IPS-15b (cell line): ENCODE data around the gene EHMT2.
"Not testable (repeated sequence)": the region's sequence is repeated elsewhere in the genome, so short reads cannot be mapped to it uniquely, and the experiment has no call there.

Experiments
- H3K27me3 ChIP-seq: one replicate; pipeline ENCODE4 v1.6.1; 2013; ENCODE audit warnings: low read length; ENCODE audit not compliant: control insufficient read depth, insufficient read depth
- H3K36me3 ChIP-seq: one replicate; pipeline ENCODE4 v1.6.1; 2013; ENCODE audit warnings: low read length; ENCODE audit not compliant: control insufficient read depth, insufficient read depth
- H3K4me1 ChIP-seq: one replicate; pipeline ENCODE4 v1.6.1; 2013; ENCODE audit warnings: mild to moderate bottlenecking, low read length; ENCODE audit not compliant: control insufficient read depth, insufficient read depth
- H3K4me3 ChIP-seq: one replicate; pipeline ENCODE4 v1.5.1; 2013; ENCODE audit warnings: low read depth, low read length
- H3K9ac ChIP-seq: one replicate; pipeline ENCODE4 v1.6.1; 2013; ENCODE audit warnings: low read depth, mild to moderate bottlenecking, low read length
- H3K9me3 ChIP-seq: one replicate; pipeline ENCODE4 v1.6.1; 2013; ENCODE audit warnings: mild to moderate bottlenecking, low read length; ENCODE audit not compliant: control insufficient read depth, insufficient read depth

Gene EHMT2

DNA sequence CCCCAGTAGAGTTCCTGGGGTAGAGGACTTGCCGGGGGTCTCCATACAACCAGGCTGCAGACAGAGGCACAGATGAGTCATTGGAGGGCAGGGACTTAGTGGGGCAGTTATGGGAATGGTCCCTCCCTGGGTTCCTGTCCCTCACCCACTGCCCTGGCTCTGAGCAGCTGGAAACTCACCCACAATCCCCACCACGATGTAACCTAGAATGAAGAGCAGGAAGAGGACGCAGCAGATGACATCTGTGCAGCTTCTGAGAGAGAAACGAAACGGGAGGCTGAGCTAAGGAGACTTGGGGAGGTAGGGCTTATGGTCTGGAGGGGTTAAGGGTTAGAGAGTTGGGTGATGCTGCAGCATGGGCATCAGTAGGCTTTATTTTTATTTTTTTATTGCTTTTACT, 21.6 kb downstream of the EHMT2 start:
- no peaks in the 10 kb centered on the region for H3K27me3 ChIP-seq
- H3K36me3 ChIP-seq: peaks cover 13% of the 10 kb centered on the region

GRCh38 chr6:31874836-31875572, 22.5 kb downstream of the EHMT2 start:
- H3K9ac ChIP-seq: no peak overlapping the region
- no peak overlapping the region for H3K4me3 ChIP-seq
- peaks cover 5% of the 10 kb centered on the region for H3K36me3 ChIP-seq
- peaks cover 5% of the 10 kb centered on the region for H3K4me1 ChIP-seq
- H3K27me3 ChIP-seq: no peaks in the 10 kb centered on the region
- no peaks in the 10 kb centered on the region for H3K9me3 ChIP-seq

More for the DNA sequence above, 21.6 kb downstream of the EHMT2 start:
- H3K4me1 ChIP-seq: peaks cover 5% of the 10 kb centered on the region
- H3K4me3 ChIP-seq: no peak overlapping the region
- no peak overlapping the region for H3K9ac ChIP-seq
- no peaks in the 10 kb centered on the region for H3K9me3 ChIP-seq

DNA sequence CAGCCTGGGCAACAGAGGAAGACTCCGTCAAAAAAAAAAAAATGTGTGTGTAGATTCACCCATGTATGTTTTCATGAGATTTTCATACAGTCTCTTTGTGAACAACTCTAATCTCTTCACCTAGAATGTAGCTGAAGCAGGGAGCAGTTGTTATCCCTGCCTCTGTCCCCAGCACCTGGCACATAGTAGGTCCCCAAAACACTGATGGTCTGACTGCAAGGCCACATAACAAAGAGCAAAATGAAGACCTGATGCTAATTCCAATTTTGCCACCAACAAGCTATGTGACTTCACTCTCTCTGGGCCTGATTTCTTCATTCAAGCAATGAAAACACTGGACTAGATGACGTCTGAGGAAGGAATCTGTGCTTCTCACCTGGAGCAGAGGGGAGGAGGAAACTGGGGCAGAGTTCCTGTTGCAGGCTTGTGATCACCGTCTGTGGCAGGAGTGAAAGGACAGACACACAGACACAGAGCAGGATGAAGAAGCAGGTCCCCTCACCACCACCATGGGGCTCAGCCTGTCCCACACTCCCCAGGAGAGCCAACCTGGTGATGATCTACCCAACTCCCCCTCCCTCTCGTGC, 23.3 kb downstream of the EHMT2 start:
- Histone ChIP-seq H3K9ac (no peak overlapping the region), H3K4me1 (peaks cover 5% of the 10 kb centered on the region), H3K27me3 (no peaks in the 10 kb centered on the region), H3K36me3 (no peaks in the 10 kb centered on the region), H3K9me3 (no peaks in the 10 kb centered on the region), H3K4me3 (no peak overlapping the region)

- peaks cover 5% of the 10 kb centered on the region for H3K4me1 ChIP-seq
- no peaks in the 10 kb centered on the region for H3K27me3 ChIP-seq
- no peak overlapping the region for H3K9ac ChIP-seq
- no peaks in the 10 kb centered on the region for H3K36me3 ChIP-seq
- H3K4me3 ChIP-seq: no peak overlapping the region
- no peaks in the 10 kb centered on the region for H3K9me3 ChIP-seq
Measured at GRCh38 chr6:31871046-31871659, 26.3 kb downstream of the EHMT2 start.

DNA sequence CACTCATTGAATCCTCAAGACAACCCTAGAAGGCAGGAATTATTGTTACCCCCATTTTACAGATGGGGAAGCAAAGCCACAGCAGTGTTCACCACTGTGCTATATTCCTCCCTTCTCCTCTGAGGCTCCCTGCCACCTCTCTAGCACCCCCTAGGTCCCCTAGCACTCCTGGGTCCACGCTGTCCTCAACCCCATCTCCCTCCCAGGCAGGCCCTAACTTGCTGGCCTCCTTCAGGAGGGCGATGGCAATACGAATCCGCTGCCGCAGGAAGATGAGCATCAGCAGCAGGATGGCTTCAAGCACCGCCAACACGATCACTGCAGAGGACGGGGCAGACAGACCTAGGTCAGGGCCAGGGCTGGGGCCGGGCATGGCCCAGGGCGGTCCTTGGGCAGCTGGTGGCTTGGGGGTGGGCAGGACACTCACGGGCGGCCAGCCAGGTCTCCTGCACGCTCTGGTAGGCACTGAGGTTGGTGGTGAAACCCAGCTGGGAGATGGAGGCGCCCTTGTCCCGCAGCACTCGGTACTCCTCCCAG, 27.0 kb downstream of the EHMT2 start:
- H3K36me3 ChIP-seq: no peaks in the 10 kb centered on the region
- H3K9ac ChIP-seq: no peak overlapping the region
- H3K27me3 ChIP-seq: no peaks in the 10 kb centered on the region
- H3K9me3 ChIP-seq: no peaks in the 10 kb centered on the region
- no peak overlapping the region for H3K4me3 ChIP-seq
- H3K4me1 ChIP-seq: peaks cover 5% of the 10 kb centered on the region

- Histone ChIP-seq H3K9ac (no peak overlapping the region), H3K36me3 (no peaks in the 10 kb centered on the region), H3K4me3 (no peak overlapping the region), H3K4me1 (peaks cover 5% of the 10 kb centered on the region), H3K9me3 (no peaks in the 10 kb centered on the region), H3K27me3 (no peaks in the 10 kb centered on the region)
Measured at GRCh38 chr6:31869343-31869742, 28.2 kb downstream of the EHMT2 start.

DNA sequence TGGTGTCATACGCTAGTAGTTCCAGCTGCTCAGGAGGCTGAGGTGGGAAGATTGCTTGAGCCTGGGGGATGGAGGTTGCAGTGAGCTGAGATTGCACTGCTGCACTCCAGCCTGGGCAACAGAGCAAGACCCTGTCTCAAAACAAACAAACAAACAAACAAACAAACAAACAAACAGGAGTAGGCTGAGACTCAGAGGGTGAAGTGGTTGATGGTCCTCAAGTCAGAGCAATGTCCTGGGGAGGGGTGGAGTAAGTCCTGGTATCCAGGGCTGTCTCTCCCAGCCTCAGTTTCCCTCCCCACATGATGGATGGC, 28.9 kb downstream of the EHMT2 start:
- not testable (repeated sequence) for H3K4me3 ChIP-seq, H3K4me1 ChIP-seq, H3K36me3 ChIP-seq, H3K9ac ChIP-seq, H3K9me3 ChIP-seq, H3K27me3 ChIP-seq

DNA sequence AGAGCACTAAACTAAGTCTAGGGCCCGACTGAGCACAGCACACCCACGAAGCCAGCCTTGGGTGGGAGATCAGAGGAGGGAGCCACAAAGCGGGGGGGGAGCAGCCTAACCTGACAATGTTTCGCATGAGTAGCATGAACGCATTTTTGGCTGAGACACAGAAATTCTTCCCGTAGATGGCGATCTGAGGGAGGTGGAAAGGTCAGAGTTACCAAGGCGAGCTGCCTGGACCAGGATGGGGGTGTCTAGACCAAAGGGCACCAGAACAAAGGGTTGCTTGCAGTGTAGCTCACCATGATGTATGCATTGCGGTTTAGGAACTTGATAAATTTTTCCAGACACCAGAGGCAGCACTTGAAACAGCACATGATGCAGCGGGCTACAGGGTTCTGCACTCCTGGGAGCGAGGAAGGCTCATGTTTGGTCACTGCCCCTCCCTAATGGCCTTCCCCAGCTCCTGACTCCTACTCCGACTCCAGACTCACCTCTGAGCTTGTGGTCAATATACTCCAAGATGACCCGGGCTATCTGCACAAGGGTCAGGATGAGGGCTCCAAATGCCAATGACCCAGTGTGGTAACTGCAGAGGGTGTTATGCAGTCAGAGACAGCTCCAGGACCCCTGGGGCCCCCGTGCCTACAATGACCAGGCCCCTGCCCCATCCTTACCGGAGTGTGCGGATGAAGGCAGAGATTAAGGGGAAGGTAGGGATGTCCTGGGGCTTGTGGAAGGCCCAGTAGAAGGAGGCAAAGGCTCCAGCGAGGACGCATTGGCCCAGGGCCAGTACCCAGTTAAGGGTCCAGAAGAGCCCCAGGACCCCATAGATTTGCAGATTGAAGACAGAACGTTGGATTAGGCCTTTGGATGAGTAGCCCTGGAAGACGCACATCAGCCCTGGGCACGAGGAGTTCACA, 32.0 kb downstream of the EHMT2 start:
- Histone ChIP-seq H3K9me3 (no peaks in the 10 kb centered on the region), H3K9ac (no peak overlapping the region), H3K27me3 (no peaks in the 10 kb centered on the region), H3K4me3 (no peak overlapping the region), H3K4me1 (no peaks in the 10 kb centered on the region), H3K36me3 (peaks cover 3% of the 10 kb centered on the region)

GRCh38 chr6:31864818-31865204, 32.7 kb downstream of the EHMT2 start:
- H3K4me3 ChIP-seq: no peak overlapping the region
- H3K4me1 ChIP-seq: no peaks in the 10 kb centered on the region
- H3K9ac ChIP-seq: no peak overlapping the region
- peaks cover 6% of the 10 kb centered on the region for H3K36me3 ChIP-seq
- H3K9me3 ChIP-seq: no peaks in the 10 kb centered on the region
- H3K27me3 ChIP-seq: no peaks in the 10 kb centered on the region

DNA sequence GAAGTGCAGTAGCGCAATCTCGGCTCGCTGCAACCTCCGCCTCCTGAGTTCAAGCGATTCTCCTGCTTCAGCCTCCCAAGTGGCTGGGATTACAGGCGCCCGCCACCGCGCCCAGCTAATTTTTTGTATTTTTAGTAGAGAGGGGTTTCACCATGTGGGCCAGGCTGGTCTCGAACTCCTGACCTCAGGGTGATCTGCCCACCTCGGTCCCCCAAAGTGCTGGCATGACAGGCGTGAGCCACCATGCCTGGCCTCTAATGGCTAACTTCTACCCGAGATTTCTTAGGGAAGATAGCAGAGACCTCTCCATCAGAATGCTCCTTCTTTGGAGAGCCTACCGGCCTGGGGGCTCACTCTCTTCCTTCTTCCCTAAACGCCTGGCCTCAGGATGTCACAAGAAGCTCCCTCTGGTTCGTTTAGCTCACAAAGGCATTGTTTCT, 33.4 kb downstream of the EHMT2 start:
- H3K27me3 ChIP-seq, H3K4me1 ChIP-seq, H3K9me3 ChIP-seq, H3K9ac ChIP-seq: not testable (repeated sequence)
- peaks cover 12% of the 10 kb centered on the region for H3K36me3 ChIP-seq
- H3K4me3 ChIP-seq: peak overlapping the region; percentile 67

- peak within 1 kb of the TSS; percentile 81 for H3K9ac ChIP-seq
- H3K4me3 ChIP-seq: peak within 1 kb of the TSS; percentile 90
- H3K27me3 ChIP-seq: no peaks in the 10 kb centered on the region
- no peaks in the 10 kb centered on the region for H3K4me1 ChIP-seq
- H3K36me3 ChIP-seq: peaks cover 12% of the 10 kb centered on the region
- H3K9me3 ChIP-seq: no peaks in the 10 kb centered on the region
Measured at GRCh38 chr6:31862344-31863235, 34.9 kb downstream of the EHMT2 start, which contains the start of gene NEU1. NEU1 (minus strand) TSS chr6:31862821; CDS start chr6:31862776, 45 bp downstream.
